NOMO-1 (cell line): ENCODE results near the gene WFIKKN1.

ENCODE experiments used
- DNase-seq, 2 experiments: peaks; one replicate each; lab custom pipeline; 2025; ENCODE audit not compliant: unreplicated experiment in 2 of 2; lab: John Stamatoyannopoulos, UW

WFIKKN1 gene

DNA sequence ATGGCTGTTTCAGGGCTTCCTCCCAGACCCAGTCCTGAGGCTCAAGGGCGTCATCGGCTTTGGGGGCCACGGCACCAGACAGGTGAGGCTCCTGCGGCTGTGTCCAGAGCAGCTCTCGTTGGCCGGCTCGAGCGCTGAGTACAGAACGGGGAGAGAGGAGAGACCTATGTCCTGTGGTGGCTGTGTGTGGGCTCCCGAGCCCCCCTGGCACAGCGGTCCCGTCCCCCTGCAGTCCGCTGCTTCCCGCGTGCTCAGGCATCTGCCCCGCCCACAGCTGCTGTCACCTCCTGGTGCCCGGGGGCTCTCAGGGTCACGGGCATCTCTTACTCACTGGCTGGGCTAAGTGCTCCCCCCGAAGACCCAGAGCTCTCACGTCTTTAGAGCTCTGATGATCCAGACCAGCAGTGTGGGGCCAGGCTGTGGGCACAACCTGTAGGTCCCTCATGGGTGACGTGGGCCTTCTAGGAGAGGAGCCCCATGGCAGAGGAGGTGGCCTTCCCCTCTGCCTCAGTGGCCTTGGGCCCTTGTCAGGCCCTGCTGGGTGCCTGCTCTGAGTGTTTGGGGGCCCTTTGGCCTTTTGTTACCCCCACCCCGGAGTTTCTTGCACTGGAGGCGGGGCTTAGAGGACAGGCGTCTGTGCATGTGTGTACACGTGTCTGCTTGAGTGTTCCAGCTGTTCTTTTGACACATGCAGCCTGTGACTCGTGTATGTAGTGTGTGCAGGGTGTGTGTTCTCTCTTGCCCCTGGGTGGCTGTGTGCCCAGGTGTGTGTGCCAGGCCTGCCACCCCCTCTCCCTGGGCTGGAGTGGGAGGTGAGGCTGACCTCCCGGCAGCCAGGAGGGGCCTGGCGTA is 21.9 kb downstream of the WFIKKN1 start:
- no peak for DNase-seq

DNA sequence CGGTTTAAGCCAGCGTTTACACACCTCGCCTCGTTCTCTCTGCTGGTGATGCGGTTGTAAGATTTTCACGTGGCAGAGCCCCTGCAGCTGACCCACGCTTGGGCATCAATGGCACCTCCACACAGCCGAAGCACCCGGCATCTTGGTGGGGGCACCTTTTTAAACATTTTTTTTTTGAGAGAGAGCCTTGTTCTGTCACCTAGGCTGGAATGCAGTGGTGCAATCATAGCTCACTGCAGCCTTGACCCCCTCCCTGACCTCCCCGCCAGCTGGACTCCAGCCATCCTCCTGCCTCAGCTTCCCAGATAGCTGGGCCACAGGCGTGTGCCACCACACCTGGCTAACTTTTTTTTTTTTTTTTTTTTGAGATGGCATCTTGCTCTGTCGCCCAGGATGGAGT is 23.2 kb downstream of the WFIKKN1 start:
- no peak for DNase-seq

DNA sequence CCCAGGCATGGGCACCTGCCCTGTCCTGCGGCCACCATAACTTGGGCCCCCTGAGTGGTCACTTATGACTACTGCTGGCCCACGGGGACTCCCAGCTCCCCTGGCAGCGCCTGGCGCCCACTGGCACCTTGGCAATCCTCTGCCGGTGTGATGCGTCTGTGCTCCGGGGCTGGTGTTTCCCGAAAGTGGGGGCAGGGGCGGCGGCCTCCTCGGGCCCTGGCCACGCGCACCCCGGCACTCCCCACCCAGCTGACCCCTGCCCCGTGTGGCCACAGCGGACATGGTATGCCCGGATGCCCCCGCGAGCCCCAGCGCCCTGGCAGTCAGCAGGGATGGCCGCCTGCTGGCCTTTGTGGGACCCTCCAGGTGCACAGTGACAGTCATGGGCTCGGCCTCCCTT is 26.7 kb downstream of the WFIKKN1 start:
- DNase-seq: no peak

DNA sequence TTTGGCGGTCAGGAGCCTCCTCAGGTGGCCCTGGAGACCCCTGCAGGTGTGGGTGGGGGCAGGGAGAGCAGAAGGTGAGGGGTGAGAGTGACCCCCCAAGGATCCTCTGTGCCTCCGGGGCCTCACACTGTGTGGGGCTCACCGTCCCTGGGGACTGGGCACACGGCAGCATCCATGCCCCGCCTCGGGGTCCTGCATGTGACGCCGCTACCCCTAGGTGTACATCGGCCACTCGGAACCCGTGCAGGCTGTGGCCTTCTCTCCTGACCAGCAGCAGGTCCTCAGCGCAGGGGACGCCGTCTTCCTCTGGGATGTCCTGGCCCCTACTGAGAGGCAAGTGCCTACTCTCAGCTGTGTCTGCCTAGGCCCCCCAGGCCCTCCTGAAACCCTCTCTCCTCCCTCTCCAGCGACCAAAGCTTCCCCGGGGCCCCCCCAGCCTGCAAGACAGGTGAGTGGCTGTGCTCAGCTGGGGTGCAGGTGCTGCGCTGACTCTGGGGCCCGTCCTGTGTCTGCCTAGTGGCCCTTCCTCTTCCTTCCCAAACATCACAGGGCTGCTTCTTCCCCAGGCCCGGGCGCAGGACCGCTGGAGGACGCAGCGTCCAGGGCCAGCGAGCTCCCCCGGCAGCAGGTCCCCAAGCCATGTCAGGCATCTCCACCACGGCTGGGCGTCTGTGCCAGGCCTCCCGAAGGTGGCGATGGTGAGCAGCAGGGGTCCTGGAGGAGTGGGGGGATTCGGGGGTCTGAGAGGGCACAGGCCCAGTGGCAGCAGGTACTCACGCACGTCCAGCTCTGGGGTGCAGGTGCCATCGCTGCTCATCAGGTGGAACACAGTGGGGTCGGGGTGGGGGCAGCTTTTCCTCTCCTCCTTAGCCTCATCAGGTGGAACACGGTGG is 28.1 kb downstream of the WFIKKN1 start:
- DNase-seq: no peak

DNA sequence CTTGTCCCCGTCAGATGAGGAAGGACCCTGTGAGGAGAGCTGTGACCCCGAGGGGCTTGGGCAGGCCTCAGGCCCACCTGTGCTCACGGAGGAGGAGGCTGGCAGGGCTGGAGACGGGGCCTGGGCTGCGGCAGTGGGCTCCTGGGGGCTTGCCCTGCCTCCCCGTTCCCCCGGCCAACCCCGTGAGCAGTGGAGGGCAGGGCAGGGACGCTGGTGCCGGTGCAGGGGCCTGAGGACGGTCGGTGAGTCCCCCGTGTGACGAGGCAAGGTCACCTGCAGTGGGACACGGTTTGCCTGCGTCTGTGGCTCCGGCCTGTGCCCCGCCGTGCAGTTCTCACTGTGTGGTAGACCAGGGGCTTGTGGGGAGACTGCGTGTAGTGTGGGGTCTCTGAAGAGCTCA is 28.8 kb downstream of the WFIKKN1 start:
- no peak for DNase-seq

DNA sequence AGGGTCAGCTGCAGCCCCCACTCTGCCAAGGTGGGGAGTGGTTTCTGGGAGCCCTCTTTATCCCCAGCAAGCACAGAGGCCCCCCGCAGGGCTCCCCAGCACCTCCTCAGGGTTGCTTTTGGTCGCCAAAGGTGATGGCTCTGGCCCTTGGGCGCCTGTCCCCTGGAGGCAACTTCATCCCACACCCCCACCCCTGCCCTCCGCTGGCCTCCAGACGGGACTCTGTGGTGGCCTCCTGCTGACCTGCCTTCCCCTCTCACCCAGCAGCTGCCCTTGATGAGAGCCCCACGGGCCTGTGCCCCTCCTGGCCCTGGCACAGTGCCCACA is 29.3 kb downstream of the WFIKKN1 start:
- no peak for DNase-seq

DNA sequence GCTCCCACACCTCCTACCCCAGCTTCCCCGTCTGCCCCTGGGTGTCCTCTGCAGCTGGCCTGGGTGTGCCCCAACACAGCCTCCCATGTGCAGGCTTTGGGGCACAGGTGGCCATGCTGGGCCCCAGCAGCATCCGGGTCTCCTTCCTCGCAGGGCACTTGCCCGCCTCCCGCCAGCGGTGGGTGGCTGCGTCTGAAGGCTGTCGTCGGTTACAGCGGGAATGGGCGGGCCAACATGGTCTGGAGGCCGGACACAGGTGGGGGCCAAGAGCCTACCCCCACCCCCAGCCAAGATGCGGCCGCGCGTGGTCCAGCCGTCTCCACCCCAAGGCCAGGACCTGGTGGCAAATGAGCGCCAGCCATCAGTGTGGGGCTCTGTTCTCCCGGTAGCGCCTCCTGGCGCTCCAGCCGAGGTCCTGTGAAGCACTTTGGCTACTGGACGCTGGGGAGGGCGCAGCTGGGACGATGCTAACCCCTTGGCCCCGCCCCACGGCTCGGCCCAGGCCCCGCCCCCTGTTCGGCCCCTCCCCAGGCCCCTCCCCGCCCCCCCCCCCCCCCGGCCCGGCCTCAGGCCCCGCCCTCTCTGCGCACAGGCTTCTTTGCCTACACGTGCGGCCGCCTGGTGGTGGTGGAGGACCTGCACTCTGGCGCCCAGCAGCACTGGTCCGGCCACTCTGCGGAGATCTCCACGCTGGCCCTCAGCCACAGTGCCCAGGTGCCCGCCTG is 29.8 kb downstream of the WFIKKN1 start:
- peak; percentile 79 to 86 for DNase-seq

DNA sequence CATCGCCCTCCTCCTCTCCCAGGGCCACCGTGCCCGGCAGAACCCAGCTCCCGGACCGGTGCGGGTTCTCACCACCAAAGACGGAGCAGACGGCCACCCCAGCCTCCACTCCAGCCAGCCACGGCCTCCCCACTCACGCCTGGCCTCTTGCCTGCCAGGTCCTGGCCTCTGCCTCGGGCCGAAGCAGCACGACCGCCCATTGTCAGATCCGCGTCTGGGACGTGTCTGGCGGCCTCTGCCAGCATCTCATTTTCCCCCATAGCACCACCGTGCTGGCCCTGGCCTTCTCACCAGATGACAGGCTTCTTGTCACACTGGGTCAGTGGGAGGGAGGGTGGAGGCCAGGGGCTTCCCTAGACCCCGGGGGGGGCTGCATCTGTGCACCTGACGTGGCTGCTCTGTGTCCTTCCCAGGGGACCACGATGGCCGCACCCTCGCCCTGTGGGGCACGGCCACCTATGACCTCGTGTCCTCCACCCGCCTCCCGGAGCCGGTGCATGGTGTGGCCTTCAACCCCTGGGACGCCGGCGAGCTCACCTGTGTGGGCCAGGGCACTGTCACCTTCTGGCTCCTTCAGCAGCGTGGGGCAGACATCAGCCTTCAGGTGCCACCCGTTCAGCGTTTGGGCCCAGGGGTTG is 30.5 kb downstream of the WFIKKN1 start:
- DNase-seq: no peak

DNA sequence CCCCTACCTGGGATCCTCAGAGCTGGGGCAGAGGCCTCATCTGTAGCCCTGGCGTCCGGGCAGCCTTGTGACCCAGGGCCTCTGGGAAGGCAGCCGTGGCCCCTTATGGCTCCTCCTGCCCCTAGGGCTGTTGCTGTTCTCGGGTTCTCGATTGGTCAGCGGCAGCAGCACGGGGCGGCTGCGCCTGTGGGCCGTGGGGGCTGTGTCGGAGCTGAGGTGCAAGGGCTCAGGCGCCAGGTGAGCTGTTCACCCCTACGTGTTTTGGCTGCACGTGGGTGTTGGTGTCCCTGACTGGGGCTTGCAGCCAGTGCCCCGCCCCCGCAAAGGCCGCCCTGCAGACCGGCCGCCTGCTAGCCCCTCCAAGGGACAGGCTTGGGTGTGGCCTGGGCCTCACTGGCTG is 31.3 kb downstream of the WFIKKN1 start:
- no peak for DNase-seq

DNA sequence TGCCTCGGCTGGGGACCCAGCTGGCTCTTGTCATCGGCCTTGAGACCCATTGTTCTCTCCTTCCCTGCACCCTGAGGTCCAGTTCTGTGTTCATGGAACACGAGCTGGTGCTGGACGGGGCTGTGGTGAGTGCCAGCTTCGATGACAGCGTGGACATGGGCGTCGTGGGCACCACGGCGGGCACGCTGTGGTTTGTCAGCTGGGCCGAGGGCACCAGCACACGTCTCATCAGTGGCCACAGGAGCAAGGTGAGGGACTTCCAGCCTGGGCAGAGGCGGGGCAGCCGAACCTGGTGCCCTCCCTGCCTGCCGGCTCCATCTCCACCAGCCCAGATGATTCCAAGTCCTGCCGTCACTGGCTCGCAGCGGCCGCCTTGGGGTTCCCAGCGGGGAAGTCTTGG is 31.8 kb downstream of the WFIKKN1 start:
- DNase-seq: no peak

DNA sequence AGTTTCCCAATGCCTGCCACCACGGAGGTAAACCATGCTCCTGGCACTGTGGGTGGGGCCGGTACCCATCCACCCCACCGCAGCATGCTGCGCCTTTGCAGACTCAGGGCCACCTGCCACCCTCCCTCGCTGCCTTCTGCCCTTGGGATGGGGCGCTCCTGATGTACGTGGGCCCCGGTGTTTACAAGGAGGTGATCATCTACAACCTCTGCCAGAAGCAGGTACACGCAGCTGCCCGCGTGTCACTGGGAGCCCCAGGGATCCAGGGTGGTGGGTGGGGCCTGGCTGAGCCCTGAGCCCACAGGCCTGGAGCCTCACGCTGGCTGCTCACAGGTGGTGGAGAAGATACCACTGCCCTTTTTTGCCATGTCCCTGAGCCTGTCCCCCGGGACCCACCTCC is 35.8 kb downstream of the WFIKKN1 start:
- no peak for DNase-seq

DNA sequence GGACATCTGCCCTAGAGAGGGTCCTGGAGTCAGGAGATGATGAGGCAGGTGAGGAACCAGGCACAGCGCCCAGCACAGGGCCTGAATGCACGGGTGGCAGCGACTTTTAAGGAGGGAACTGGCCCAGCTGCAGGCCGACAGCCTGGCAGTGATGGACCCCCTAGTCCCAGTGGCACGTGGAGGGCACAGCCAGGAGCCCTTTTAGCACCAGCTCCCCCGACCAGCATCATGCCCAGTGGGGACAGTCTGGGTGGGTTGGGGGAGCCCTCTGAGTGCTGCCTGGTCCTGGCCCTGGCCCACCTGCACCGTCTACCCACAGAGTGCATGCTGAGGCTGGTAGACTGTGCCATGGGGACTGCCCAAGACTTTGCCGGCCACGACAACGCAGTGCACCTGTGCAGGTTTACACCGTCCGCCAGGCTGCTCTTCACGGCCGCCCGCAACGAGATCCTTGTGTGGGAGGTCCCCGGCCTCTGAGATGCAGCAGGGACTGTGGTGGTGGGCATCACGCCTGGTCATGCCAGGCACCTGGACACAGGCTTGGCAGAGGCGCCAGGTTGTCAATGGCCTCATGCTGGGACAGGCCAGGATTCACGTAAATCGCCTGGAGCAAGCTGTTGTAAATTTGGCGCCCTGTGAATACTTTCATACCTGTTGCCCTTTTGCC is 36.5 kb downstream of the WFIKKN1 start:
- no peak for DNase-seq

DNA sequence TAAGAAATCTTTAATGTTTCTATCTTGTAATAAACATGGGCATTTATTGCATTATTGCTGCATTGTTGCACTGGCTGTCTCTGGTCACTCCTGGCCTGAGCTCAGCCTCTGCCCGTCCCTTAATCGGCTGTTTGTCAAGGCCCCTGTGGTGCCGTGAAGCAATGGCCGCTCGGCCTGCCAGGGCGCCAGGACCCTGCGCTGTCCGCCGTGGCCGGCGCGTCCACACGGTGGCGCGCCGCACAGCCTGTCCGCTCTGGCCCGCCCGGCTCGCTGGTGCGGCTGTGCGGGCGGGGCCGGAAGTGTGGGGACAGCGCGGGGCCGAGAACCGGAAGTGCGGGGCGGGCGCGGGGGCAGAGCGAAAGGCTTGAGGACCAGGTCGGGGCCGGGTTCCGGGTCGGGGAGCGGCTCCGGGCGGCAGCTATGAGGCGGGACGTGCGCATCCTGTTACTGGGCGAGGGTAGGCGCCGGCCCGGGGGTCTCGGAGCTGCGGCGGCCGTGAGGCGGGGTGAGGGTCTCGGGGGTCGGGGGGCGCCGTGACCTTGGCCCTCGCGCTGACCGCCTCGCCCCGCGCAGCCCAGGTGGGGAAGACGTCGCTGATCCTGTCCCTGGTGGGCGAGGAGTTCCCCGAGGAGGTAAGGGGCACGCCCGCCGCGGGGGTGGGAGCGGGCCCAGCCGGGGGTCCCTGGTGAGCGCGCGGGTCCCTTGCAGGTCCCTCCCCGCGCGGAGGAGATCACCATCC is 37.2 kb downstream of the WFIKKN1 start, which contains the start of gene RHOT2:
RHOT2 (plus strand) TSS at position 353 of the 739 bp plus-strand sequence; CDS start at position 421, 68 bp downstream.
- peak; percentile 87 to 94 for DNase-seq

DNA sequence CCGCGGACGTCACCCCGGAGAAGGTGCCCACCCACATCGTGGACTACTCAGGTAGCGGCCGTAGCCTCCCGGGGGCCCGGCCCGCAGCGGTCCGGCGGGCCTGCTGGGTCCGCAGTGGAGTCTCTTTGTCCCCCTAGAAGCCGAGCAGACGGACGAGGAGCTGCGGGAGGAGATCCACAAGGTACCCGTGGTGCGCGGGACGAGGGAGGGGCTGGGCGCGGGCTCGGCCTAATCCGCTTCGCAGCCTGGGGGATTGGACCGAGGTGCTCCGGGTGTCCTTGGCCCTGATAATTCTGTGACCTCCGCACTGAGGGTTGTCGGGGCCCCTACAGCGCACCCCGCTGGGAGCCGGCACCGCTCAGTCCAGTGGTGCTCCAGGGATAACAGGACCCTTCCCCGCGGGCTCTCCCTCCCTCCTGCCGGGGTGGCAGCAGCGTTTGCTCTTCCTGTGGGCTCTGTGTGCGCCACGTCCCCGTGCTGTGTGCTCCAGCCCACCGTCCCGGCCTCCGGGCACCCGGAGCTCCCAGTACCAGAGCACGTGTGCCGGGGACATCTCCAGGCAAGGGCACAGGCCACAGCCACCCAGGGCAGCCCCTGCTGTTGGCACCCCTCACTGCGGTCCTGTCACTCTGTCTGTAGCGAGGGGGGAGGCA is 37.9 kb downstream of the WFIKKN1 start:
- no peak for DNase-seq

DNA sequence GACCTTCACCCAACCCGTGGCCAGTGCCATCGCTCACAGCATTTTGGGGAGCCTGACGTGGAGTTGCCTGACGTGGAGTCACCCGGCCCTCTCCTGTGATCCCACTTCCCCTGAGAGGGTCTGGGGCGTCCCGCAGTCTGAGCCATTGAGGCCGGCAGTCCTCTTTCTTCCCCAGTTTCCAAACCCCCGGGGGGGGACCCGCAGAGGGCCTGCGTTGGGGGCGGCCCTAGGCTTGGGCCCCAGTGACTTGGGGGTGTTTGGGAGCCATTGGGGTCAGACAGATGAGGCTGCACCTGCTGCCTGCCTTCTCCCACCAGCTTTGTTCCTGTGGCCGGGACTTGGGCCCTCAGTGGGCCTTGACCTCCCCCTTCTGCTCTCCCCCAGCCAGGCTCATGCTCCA is 38.9 kb downstream of the WFIKKN1 start:
- DNase-seq: no peak

DNA sequence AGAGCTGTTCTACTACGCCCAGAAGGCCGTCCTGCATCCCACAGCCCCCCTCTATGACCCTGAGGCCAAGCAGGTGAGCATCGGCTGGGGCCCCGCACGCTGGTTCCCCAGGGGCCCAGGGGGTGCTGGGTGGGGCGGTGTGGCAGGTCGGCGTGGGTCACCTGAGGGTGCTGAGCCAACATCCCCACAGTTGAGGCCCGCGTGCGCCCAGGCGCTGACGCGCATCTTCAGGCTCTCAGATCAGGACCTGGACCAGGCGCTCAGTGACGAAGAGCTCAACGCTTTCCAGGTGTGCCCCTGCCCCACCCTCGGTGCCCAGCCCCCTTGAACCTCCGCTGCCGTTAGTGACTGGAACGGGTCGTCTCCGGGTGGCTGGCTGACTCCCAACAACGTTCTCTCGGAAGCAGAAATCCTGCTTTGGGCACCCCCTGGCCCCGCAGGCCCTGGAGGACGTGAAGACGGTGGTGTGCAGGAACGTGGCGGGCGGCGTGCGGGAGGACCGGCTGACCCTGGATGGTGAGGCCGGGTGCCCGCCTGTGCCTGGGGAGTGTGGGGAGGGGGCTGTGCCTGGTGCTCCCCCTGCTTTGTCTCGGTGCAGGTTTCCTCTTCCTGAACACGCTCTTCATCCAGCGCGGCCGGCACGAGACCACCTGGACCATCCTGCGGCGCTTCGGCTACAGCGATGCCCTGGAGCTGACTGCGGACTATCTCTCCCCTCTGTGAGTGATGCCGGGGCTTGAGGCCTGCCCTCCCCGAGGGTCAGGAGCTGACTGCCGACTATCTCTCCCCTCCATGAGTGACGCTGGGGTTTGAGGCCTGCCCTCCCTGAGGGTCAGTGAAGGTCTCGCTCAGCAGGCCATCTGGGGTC is 39.9 kb downstream of the WFIKKN1 start:
- DNase-seq: no peak

DNA sequence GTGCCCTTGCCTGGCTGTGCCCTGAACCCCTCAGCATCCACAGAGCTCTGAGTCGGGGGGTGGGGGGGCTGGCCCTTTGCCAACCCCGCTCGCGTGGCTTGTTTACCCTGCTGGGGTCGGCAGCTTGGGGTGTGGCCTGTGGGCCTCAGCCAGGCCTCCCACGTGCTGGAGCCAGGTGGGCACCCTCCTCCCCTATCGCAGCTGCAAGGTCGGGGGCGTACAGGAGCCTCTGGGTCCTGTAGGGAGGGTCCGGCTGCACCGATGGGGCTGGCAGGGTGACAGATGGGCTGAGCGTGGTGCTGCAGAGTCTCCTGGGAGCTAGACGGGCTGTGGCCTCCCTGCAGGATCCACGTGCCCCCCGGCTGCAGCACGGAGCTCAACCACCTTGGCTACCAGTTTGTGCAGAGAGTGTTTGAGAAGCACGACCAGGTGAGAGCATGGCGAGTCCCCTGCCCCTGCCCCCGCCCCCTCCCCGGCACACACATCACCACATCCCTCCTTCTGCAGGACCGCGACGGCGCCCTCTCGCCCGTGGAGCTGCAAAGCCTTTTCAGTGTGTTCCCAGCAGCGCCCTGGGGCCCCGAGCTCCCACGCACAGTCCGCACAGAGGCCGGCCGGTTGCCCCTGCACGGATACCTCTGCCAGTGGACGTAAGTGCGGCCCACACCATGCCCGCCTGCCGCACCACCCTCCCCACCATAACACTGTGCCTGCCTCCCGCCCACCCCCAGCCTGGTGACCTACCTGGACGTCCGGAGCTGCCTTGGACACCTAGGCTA is 40.8 kb downstream of the WFIKKN1 start:
- no peak for DNase-seq
